ENCODE measurements around the gene KIAA0825.

GRCh38 chr5:94276751-94277150 is 341.7 kb downstream of the KIAA0825 start:
- TF ChIP-seq CTCF (IDR thresholded peaks at IDR 0.05; ENCODE audit: borderline replicate concordance, extremely low read depth, low read length, poor library complexity, severe bottlenecking) (no peak), EZH2 (IDR thresholded peaks at IDR 0.05; ENCODE audit: borderline replicate concordance, low read depth, low read length, severe bottlenecking) (no peak)
